ENCODE results near the gene ELP6. TPM values are rescaled to one million over a fixed set of nuclear protein-coding genes. Genes with fewer than 3 reads are reported as not detected.
A peak's percentile ranks its signal among the peaks of the same experiment; 100 is the strongest.

The ELP6 gene
- total and polyA plus RNA-seq, 3 donors from 2014 or later = 39.7 to 68.4 (median 44.1) TPM

- no peak overlapping the region for H3K4me3 ChIP-seq
- no peaks in the 10 kb centered on the region for H3K36me3 ChIP-seq (ENCODE audit: low read depth, missing control alignments)
- H3K4me1 ChIP-seq = peaks cover 4% of the 10 kb centered on the region
- no peaks in the 10 kb centered on the region for H3K9me3 ChIP-seq
- intact Hi-C loops (cut with DNase I; ENCODE audit: low total_unique reads) = no loop called here
- H3K27ac ChIP-seq = no peak overlapping the region
- H3K27me3 ChIP-seq = no peaks in the 10 kb centered on the region
- 89 to 90% methylated on average over 4 of the region's 4 CpGs for WGBS, 2 donors
- no peak for TF ChIP-seq POLR2A (IDR thresholded peaks at IDR 0.05)
- TF ChIP-seq, protein P1, sequence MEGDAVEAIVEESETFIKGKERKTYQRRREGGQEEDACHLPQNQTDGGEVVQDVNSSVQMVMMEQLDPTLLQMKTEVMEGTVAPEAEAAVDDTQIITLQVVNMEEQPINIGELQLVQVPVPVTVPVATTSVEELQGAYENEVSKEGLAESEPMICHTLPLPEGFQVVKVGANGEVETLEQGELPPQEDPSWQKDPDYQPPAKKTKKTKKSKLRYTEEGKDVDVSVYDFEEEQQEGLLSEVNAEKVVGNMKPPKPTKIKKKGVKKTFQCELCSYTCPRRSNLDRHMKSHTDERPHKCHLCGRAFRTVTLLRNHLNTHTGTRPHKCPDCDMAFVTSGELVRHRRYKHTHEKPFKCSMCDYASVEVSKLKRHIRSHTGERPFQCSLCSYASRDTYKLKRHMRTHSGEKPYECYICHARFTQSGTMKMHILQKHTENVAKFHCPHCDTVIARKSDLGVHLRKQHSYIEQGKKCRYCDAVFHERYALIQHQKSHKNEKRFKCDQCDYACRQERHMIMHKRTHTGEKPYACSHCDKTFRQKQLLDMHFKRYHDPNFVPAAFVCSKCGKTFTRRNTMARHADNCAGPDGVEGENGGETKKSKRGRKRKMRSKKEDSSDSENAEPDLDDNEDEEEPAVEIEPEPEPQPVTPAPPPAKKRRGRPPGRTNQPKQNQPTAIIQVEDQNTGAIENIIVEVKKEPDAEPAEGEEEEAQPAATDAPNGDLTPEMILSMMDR (IDR thresholded peaks at IDR 0.05) = no peak
- no peak for DNase-seq
Observed at GRCh38 chr3:47525617-47526016, 12.1 kb upstream of the ELP6 start.

DNA sequence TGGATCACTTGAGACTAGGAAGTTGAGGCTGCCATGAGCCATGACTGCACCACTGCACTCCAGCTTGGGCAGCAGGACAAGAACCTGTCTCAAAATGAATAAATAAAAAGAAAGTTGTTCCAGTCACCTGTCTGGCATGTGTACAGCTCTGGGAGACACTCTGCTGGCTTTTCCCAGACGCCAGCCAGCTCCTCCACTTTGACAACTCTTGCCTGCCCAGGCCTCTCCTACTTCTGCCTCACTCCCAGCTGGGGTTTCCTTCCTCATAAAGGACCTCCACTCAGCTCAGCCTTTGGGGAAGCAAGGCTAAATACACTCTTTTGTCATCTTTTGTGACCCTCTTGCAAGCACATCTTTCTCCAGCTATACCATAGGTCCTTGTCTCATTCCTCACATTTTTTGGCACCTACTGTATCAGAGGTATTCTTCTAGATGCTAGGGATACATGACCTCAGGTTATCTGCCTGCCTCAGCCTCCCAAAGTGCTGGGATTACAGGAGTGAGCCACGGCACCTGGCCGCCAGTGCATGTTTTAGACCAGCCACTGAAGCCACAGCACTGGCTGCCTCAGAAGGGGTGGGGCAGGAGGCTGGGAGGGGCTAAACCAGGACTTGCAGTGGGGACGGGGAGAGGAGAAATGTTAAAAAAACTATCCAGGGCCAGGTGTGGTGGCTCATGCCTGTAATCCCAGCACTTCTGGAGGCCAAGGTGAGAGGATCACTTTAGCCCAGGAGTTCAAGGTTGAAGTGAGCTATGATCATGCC lies 10.0 kb upstream of the ELP6 start:
- no peak for TF ChIP-seq POLR2A (IDR thresholded peaks at IDR 0.05)
- TF ChIP-seq, protein P1 (IDR thresholded peaks at IDR 0.05) = no peak
- intact Hi-C loops (cut with DNase I; ENCODE audit: low total_unique reads) = loop anchor here (5.0 kb wide), 1 partner anchor 269 kb away; no protein-coding TSS in a partner anchor

DNA sequence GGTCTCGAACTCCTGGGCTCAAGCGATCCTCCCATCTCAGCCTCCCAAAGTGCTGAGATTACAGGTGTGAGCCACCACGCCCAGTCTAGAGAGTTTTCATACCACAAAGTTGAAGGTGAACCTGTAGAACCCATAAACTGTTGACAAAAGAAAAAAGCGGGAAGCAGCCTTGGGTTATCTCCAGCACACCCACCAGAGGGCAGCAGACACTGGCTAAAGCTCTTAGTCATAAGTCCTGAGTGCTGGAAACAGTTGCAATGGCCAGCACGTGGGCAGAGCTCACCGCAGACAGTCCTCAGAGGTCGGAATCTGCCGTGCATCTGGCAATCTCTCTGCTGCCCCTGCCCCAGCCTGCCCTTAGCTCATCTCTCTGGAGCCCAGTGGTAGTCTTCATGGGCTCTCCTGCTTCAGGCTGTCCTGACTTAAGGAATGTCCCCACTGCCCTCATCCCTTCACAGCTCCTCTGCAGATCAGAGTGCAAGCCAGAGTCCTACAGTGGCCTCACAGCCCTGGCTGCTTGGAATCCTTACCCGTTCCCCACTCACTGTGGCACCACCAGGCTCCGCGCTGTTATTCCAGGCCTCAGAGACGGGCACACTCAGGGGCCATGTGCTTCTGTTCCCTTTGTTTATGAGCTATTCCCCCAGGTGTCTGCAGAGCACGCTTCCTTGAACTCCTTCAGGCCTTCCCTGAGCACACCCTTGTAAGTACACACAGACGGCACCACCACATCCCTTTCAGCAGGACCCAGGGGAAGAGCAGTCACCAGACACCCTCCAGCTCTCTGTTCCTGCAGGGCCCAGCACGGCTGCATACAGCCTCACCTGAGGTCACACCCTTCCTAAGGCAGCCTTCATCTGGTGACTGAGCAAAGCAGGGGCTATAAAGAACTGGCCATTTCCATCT lies 8.8 kb upstream of the ELP6 start:
- peak; percentile 93 for DNase-seq
- Histone ChIP-seq H3K27ac (no peak overlapping the region), H3K4me3 (no peak overlapping the region), H3K27me3 (no peaks in the 10 kb centered on the region), H3K36me3 (ENCODE audit: low read depth, missing control alignments) (no peaks in the 10 kb centered on the region), H3K4me1 (peaks cover 4% of the 10 kb centered on the region), H3K9me3 (no peaks in the 10 kb centered on the region)
- no peak for TF ChIP-seq POLR2A (IDR thresholded peaks at IDR 0.05)
- TF ChIP-seq, protein P1 (IDR thresholded peaks at IDR 0.05) = peak; percentile 80 to 97 (median 95)
- intact Hi-C loops (cut with DNase I; ENCODE audit: low total_unique reads) = loop anchor here (5.0 kb wide), 1 partner anchor 270 kb away; no protein-coding TSS in a partner anchor
- 37 to 49% methylated on average over 14 to 15 of the region's 15 CpGs for WGBS, 2 donors

More for the DNA sequence above, 10.0 kb upstream of the ELP6 start:
- no peak for DNase-seq
- H3K27me3 ChIP-seq = no peaks in the 10 kb centered on the region
- H3K36me3 ChIP-seq (ENCODE audit: low read depth, missing control alignments) = no peaks in the 10 kb centered on the region
- H3K27ac ChIP-seq = no peak overlapping the region
- H3K9me3 ChIP-seq = no peaks in the 10 kb centered on the region
- peaks cover 4% of the 10 kb centered on the region for H3K4me1 ChIP-seq
- WGBS, 2 donors = 65 to 73% methylated on average over 4 of the region's 4 CpGs
- no peak overlapping the region for H3K4me3 ChIP-seq

GRCh38 chr3:47520756-47521155 lies 7.2 kb upstream of the ELP6 start:
- Histone ChIP-seq H3K4me1 (peaks cover 4% of the 10 kb centered on the region), H3K4me3 (no peak overlapping the region), H3K27me3 (no peaks in the 10 kb centered on the region), H3K36me3 (ENCODE audit: low read depth, missing control alignments) (no peaks in the 10 kb centered on the region), H3K9me3 (no peaks in the 10 kb centered on the region), H3K27ac (no peak overlapping the region)
- no peak for DNase-seq
- intact Hi-C loops (cut with DNase I; ENCODE audit: low total_unique reads) = loop anchor here (5.0 kb wide), 1 partner anchor 272 kb away; no protein-coding TSS in a partner anchor
- no peak for TF ChIP-seq POLR2A (IDR thresholded peaks at IDR 0.05)

DNA sequence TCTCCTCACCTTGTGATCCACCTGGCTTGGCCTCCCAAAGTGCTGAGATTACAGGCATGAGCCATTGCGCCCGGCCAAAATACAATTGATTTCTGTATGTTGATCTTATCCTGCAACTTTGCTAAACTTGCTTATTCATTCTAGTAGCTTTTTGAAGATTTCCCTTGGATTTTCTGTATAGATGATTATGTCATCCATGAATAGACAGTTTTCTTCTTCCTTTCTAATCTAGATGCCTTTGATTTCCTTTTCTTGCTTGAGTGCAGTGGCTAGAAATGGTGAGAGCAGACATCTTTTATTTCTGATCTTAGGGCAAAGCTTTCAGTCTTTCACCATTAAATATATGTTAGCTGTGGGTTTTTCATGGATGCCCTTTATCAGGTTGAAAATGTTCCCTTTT lies 4.4 kb upstream of the ELP6 start:
- Histone ChIP-seq H3K4me3 (no peak overlapping the region), H3K4me1 (peaks cover 8% of the 10 kb centered on the region), H3K36me3 (ENCODE audit: low read depth, missing control alignments) (no peaks in the 10 kb centered on the region), H3K27me3 (no peaks in the 10 kb centered on the region), H3K9me3 (no peaks in the 10 kb centered on the region), H3K27ac (no peak overlapping the region)
- intact Hi-C loops (cut with DNase I; ENCODE audit: low total_unique reads) = no loop called here
- no peak for DNase-seq
- TF ChIP-seq, protein P1 (IDR thresholded peaks at IDR 0.05) = no peak
- no peak for TF ChIP-seq POLR2A (IDR thresholded peaks at IDR 0.05)
- 93% methylated on average over 2 of the region's 2 CpGs for WGBS, 2 donors
